PC-9 (cell line): Measurements from ENCODE around the gene KRT14.

Experiments used
- EZH2 ChIP-seq: fragments of 200-600 bp; sonication (generic); IDR thresholded peaks from 2 replicates; pipeline ENCODE4 v1.8.0; 2017; ENCODE audit warnings: antibody characterized with exemption, low read depth
- TF ChIP-seq, protein P1 (sequence below): fragments of 200-600 bp; sonication (generic); conservative IDR thresholded peaks from 2 replicates; pipeline ENCODE4 v1.6.1; 2017; ENCODE audit warnings: mixed run types, antibody characterized with exemption, mild to moderate bottlenecking, moderate library complexity

DNA sequence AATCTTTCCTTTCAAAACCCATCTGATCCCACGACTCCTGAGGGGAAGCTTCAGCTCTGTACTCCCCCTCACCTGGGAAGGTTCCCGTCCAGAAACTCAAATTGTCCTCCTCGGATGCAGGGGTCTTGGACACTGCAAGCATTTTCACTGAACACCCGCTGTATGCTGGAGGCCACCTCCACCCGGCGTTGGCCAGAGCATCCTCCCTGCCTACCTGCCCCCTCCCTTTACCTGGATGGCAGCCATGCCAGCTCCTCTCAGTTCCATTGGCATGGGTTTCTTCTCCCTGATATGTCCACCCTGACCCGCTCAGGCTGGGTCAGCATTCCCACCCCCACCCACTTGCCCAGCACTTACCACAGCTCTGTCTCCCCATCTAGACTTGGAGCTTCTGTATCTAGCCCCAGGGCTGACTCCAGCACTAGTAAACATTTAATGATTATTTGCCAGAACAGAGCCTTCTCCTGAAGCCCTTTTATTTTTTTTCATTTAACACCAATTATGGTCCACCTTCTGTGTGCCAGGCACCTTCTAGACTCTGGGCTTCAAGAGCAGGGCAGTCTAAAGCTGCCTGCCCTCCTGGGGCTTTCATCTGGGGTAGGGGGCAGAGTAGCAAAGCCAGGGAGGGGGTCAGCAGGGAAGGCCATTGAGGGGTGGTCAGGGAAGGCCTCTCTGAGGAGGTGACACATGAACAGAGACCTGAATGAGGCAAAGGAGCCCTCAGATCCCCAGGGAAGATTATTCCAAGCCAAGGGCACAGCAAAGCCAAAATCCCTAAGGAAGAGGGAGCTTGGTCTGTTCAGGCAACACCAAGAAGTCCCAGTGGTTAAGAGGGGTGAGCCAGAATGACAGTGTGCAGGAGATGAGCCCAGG, 49.7 kb downstream of the KRT14 start:
- TF ChIP-seq, protein P1, sequence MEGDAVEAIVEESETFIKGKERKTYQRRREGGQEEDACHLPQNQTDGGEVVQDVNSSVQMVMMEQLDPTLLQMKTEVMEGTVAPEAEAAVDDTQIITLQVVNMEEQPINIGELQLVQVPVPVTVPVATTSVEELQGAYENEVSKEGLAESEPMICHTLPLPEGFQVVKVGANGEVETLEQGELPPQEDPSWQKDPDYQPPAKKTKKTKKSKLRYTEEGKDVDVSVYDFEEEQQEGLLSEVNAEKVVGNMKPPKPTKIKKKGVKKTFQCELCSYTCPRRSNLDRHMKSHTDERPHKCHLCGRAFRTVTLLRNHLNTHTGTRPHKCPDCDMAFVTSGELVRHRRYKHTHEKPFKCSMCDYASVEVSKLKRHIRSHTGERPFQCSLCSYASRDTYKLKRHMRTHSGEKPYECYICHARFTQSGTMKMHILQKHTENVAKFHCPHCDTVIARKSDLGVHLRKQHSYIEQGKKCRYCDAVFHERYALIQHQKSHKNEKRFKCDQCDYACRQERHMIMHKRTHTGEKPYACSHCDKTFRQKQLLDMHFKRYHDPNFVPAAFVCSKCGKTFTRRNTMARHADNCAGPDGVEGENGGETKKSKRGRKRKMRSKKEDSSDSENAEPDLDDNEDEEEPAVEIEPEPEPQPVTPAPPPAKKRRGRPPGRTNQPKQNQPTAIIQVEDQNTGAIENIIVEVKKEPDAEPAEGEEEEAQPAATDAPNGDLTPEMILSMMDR: no peak
- TF ChIP-seq EZH2: no peak
